Mammary epithelial cell (primary cell): ENCODE results near the gene AMPD3.

Experiments
- CTCF ChIP-seq, 2 donors: IDR thresholded peaks in 1 of 2; conservative IDR thresholded peaks in 1 of 2; 2 replicates each; pipeline ENCODE4 v1.5.1; 2011 to 2012; ENCODE audit warnings: inconsistent platforms in 2 of 2, low read length in 2 of 2, mild to moderate bottlenecking in 2 of 2, control low read depth in 1 of 2, low read depth in 1 of 2; ENCODE audit not compliant: insufficient read depth in 1 of 2; ENCODE audit errors: extremely low read depth in 1 of 2
- EZH2 ChIP-seq: IDR thresholded peaks from 2 replicates; pipeline ENCODE4 v1.6.1; 2012; ENCODE audit warnings: low read length, inconsistent platforms, borderline replicate concordance

- no peak for TF ChIP-seq CTCF (conservative IDR thresholded peaks at IDR 0.05 in 1 of 2, IDR thresholded peaks at IDR 0.05 in 1 of 2; ENCODE audit: extremely low read depth in 1 of 2, insufficient read depth in 1 of 2, low read depth in 1 of 2, low read length in 2 of 2)
- TF ChIP-seq EZH2: no peak
Measured at GRCh38 chr11:10432493-10432892, 22.6 kb upstream of the AMPD3 start.
